ENCODE measurements around the gene GALNT6. TPM values are rescaled to one million over a fixed set of nuclear protein-coding genes. Genes with fewer than 3 reads are reported as not detected.
"Not testable (repeated sequence)": the region's sequence is repeated elsewhere in the genome, so short reads cannot be mapped to it uniquely, and the experiment has no call there.

Gene GALNT6
- total RNA-seq, 2 donors from 2014 or later = 7.0 to 12.6 TPM

DNA sequence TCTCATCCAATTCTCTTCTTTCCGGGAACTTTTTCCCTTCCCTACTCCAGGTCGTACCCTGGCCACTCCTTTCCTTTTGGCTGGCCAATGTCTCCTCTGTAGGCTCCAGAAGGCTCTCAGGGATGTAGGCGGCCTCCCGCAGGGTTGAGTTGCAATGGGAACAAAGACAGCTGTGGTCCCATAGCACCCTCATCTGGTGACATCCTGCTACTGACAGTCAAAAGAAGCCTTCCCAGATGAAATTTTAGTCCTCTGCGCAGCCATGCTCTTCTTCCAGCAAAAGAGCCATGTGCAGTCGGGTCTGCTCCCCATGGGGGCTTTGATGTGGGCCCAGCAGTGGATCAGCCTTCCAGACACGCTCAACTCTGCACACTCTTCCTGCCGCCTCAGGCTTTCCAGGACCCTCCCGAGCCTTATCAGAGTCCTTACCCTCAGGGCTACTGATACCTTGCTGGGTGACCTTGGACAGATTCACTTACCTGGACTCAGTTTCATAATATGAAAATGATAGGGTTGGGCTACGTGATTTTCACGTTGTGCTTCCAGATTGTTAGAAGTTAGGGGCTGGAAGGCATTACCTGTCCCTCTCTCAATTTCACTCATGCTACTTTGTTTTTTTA, 39.2 kb downstream of the GALNT6 start:
- H3K4me3 Mint-ChIP-seq = no peak overlapping the region
- peaks cover 4% of the 10 kb centered on the region for H3K4me1 Mint-ChIP-seq
- ATAC-seq = peak; percentile 79
- H3K36me3 Mint-ChIP-seq (ENCODE audit: low read depth) = no peaks in the 10 kb centered on the region
- peak in 1 of 3 donors; percentile 27 for DNase-seq
- peak overlapping the region; percentile 59 for H3K27ac Mint-ChIP-seq
- no peaks in the 10 kb centered on the region for H3K9me3 ChIP-seq (ENCODE audit: control insufficient read depth, low read length, poor library complexity, severe bottlenecking)
- no peaks in the 10 kb centered on the region for H3K27me3 Mint-ChIP-seq

DNA sequence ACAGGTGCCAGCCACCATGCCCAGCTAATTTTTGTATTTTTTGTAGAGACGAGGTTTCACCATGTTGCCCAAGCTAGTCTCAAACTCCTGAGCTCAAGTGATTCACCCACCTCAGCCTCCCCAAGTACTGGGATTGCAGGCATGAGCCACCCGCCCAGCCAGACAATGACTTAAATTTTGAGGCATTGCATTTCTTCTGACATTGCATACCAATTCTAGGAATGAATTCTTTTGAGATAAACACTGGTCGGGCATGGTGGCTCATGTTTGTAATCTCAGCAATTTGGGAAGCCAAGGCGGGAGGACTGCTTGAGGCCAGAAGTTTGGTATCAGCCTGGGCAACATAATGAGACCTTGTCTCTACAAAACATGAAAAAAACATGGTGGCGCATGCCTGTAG, 42.2 kb downstream of the GALNT6 start:
- Mint-ChIP-seq H3K4me3 (no peak overlapping the region), H3K36me3 (ENCODE audit: low read depth) (no peaks in the 10 kb centered on the region), H3K4me1 (peaks cover 6% of the 10 kb centered on the region), H3K27me3 (peaks cover 6% of the 10 kb centered on the region), H3K27ac (no peak overlapping the region)
- H3K9me3 ChIP-seq (ENCODE audit: control insufficient read depth, low read length, poor library complexity, severe bottlenecking) = no peaks in the 10 kb centered on the region
- ATAC-seq = no peak
- no peak for DNase-seq

DNA sequence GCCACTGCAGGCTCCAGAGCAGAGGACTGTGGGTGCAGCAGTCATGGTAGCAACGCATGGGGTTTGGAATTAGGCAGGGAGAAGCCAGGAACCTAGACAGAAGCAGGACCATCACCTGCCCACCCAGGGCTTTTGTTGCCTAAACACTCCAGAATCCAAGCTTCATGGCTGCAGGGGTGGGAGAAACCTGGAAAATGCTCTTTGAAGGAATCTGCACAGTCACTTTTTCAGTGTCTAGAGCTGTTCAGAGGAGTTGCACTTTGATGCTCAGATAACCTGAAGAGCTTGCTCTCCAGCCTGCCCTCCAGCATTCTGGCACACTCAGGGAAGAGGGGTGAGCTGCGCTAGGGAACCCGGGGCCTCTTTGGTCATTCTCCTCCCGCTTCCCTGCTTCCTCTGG, 43.1 kb downstream of the GALNT6 start:
- H3K4me3 Mint-ChIP-seq = no peak overlapping the region
- no peak for DNase-seq
- H3K27me3 Mint-ChIP-seq = peaks cover 6% of the 10 kb centered on the region
- H3K36me3 Mint-ChIP-seq (ENCODE audit: low read depth) = no peaks in the 10 kb centered on the region
- H3K9me3 ChIP-seq (ENCODE audit: control insufficient read depth, low read length, poor library complexity, severe bottlenecking) = no peaks in the 10 kb centered on the region
- H3K27ac Mint-ChIP-seq = no peak overlapping the region
- H3K4me1 Mint-ChIP-seq = peaks cover 6% of the 10 kb centered on the region
- ATAC-seq = no peak

DNA sequence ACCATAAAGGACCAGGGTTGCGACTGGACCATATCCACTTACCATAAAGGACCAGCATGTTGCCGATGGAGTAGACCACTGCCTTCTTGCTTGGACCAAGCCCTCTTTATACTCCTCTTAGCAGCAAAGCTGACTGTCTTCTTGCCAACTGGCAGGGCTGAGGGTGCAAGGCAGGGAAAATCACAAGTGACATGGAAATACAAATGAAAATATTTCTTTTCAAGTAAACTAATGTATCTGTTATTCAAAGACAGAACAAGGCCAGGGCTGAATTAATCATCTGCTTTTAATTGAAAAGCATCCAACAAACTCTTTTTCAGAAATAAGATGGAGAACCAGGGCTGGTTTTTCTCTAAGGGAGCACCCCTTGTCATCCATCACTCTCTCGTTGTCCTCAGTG, 44.6 kb downstream of the GALNT6 start, which contains the start of gene CELA1:
Gene CELA1, minus strand, starts transcription at position 99 of the 400 bp plus-strand sequence. Its CDS starts 41 bp downstream, at position 58.
- ATAC-seq (no peak), DNase-seq (no peak)
- H3K36me3 Mint-ChIP-seq (ENCODE audit: low read depth) = no peaks in the 10 kb centered on the region
- peaks cover 4% of the 10 kb centered on the region for H3K4me1 Mint-ChIP-seq
- peaks cover 6% of the 10 kb centered on the region for H3K27me3 Mint-ChIP-seq
- H3K4me3 Mint-ChIP-seq = no peak within 1 kb of the TSS
- H3K9me3 ChIP-seq (ENCODE audit: control insufficient read depth, low read length, poor library complexity, severe bottlenecking) = no peaks in the 10 kb centered on the region
- H3K27ac Mint-ChIP-seq = peak within 1 kb of the TSS; percentile 8

DNA sequence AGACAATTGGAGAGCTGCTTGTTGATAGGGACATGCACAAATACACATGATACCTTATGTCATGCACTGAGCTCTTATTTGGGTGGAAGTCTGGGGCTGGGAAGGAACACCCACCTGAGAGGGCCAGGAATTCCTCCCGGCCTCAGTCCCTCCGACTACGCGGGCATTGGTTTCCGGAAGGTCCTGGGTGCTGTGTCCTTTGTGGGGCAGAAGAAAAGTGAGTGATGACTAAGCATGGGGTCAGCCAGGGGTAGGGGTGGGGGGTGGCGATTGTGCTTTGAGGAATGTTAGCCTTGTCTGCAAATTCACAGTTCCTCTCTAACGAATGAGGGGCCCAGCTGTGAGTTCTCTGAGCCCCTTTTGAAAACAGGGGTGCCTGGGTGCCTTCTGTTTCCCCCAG, 45.5 kb downstream of the GALNT6 start:
- Mint-ChIP-seq H3K27me3 (peaks cover 6% of the 10 kb centered on the region), H3K4me1 (peaks cover 10% of the 10 kb centered on the region), H3K27ac (no peak overlapping the region), H3K36me3 (ENCODE audit: low read depth) (no peaks in the 10 kb centered on the region), H3K4me3 (no peak overlapping the region)
- DNase-seq = no peak
- no peak for ATAC-seq
- no peaks in the 10 kb centered on the region for H3K9me3 ChIP-seq (ENCODE audit: control insufficient read depth, low read length, poor library complexity, severe bottlenecking)

DNA sequence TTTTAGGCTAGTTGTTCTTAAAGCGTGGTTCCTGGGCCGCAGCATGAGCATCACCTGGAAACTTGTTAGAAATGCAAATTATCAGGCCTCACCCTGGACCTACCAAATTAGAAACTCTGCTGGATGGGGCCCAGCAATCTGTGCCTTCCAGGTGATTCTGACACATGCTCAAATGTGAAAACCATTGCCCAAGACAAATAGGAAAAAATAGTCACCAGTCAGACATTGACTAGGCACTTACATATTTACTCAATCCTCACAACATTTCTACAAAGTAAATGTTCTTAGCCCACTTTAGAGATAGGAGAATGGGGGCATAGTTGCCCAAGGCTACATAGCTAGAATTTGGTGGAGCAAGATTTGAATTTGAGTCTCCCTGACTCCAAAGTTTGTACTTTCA, 48.0 kb downstream of the GALNT6 start:
- Mint-ChIP-seq H3K4me1 (peaks cover 12% of the 10 kb centered on the region), H3K27me3 (peaks cover 6% of the 10 kb centered on the region), H3K4me3 (no peak overlapping the region), H3K36me3 (ENCODE audit: low read depth) (no peaks in the 10 kb centered on the region), H3K27ac (no peak overlapping the region)
- DNase-seq (no peak), ATAC-seq (no peak)
- no peaks in the 10 kb centered on the region for H3K9me3 ChIP-seq (ENCODE audit: control insufficient read depth, low read length, poor library complexity, severe bottlenecking)

DNA sequence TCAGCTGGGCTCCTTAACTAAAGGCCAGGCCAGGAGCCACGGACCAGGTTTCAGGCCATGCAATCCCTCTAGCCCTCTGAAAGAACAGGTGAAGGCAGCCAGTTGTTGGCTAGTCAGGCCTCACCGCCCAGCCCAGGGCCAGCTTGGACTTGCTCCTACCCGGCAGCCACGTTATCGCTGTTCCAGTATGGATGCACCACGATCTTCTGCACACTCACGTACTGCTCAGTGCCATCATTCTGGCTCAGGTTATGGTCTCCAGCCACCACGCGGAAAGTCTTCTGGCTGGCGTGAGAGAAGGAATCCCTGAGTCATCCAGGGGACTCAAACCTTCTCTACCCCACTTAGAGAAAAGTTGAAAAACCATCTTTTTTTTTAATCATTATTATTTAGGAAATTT, 48.8 kb downstream of the GALNT6 start:
- H3K27ac Mint-ChIP-seq = no peak overlapping the region
- ATAC-seq (no peak), DNase-seq (no peak)
- no peaks in the 10 kb centered on the region for H3K9me3 ChIP-seq (ENCODE audit: control insufficient read depth, low read length, poor library complexity, severe bottlenecking)
- peaks cover 6% of the 10 kb centered on the region for H3K27me3 Mint-ChIP-seq
- peaks cover 12% of the 10 kb centered on the region for H3K4me1 Mint-ChIP-seq
- no peaks in the 10 kb centered on the region for H3K36me3 Mint-ChIP-seq (ENCODE audit: low read depth)
- H3K4me3 Mint-ChIP-seq = no peak overlapping the region

DNA sequence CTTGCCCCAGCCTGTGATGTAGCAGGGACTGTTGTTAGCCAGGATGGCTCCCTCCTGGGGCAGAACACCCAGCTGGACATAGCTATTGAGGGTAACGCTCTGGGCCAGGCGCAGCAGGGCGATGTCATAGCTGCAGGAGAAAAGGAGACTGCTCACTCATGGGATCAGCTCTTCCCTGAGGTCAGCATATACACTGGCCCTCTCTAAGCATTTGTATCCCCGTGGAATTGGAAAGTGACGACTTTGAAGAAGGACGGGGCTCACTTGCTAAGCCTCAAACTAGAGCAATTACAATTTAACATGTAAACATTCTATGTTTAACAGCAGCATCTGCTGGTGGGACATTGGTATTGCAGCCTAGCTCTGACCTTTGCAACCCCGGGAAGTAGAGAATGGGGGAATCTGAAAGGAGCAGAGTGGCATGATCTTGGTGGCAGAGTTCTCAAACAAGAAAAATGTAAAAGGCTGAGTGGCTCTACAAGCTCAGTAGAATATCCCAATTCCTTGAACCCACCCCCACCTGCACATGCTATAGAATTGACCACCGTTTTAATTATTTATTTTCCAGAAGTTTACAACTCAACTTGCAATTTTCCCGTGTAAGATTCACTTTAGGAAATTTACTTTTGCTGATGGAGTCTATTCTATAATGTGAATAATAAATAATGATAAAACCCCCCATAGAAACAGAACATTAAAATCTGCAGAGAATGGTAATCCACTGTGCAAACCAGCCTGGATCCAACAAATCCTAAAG, 49.8 kb downstream of the GALNT6 start:
- Mint-ChIP-seq H3K4me3 (peak overlapping the region; percentile 73), H3K4me1 (peaks cover 13% of the 10 kb centered on the region)

DNA sequence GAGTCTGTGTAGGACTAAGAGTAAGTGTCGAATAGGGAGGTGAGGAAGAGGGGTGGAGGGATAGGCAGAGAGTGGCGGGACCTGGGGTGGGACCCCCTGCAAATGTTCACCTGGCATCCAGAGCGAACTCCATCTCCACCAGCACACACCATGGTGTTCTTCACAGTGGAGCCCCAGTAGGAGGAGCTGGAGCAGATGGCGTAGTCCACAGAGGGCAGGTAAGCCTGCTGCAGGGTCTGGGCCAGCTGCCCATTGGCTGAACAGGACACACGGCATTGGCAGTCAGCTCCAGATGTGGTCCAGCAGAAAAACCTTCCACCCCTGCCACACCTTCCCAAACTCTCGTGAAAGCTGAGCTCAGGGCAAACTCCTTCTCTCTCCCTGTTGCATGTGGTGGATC, 51.5 kb downstream of the GALNT6 start:
- no peaks in the 10 kb centered on the region for H3K9me3 ChIP-seq (ENCODE audit: control insufficient read depth, low read length, poor library complexity, severe bottlenecking)
- Mint-ChIP-seq H3K4me1 (peaks cover 12% of the 10 kb centered on the region), H3K27me3 (peaks cover 6% of the 10 kb centered on the region), H3K36me3 (ENCODE audit: low read depth) (no peaks in the 10 kb centered on the region), H3K27ac (no peak overlapping the region), H3K4me3 (no peak overlapping the region)
- no peak for ATAC-seq
- no peak for DNase-seq

More for the DNA sequence above, 49.8 kb downstream of the GALNT6 start:
- Mint-ChIP-seq H3K27me3 (peaks cover 11% of the 10 kb centered on the region), H3K36me3 (ENCODE audit: low read depth) (no peaks in the 10 kb centered on the region), H3K27ac (peak overlapping the region; percentile 83)
- peak; percentile 28 to 60 (median 41) for DNase-seq
- no peaks in the 10 kb centered on the region for H3K9me3 ChIP-seq (ENCODE audit: control insufficient read depth, low read length, poor library complexity, severe bottlenecking)
- peak; percentile 95 for ATAC-seq

DNA sequence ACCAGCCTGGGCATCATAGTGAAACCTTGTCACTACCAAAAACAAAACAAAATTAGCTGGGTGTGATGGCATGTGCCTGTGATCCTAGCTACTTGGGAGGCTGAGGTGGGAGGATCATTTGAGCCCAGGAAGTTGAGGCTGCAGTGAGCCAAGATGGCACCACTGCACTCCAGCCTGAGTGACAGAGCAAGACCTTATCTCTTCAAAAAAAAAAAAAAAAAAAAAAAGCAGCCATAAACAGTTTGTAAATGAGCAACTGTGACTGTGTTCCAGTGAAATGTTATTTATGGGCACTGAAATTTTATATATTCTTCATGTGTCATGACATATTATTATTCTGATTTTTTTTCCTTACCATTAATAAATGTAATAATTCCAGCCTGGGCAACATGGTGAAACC, 53.9 kb downstream of the GALNT6 start:
- peaks cover 19% of the 10 kb centered on the region for H3K4me1 Mint-ChIP-seq
- not testable (repeated sequence) for H3K27ac Mint-ChIP-seq; H3K4me3 Mint-ChIP-seq; H3K27me3 Mint-ChIP-seq; ATAC-seq; H3K36me3 Mint-ChIP-seq (ENCODE audit: low read depth); DNase-seq; H3K9me3 ChIP-seq (ENCODE audit: control insufficient read depth, low read length, poor library complexity, severe bottlenecking)

DNA sequence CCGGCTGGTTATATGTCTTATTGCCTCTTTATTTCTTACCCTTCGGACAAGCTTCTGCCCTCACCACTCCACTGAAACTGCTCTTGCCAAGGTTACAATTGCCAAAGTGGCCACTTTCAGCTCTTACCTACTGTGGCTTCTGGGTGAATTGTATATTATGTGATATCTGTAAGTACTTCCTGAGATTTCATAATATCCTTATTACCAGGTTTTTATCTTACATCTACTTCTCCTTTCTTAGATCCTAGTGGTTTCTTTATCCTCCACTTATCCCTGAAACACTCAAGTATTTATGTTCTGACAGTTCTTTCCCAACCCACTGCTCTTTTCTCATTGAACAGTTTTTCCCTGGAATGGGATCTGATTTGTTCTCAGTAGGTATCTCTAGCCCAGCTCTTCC, 55.3 kb downstream of the GALNT6 start:
- Mint-ChIP-seq H3K27ac (no peak overlapping the region), H3K27me3 (peaks cover 6% of the 10 kb centered on the region), H3K36me3 (ENCODE audit: low read depth) (no peaks in the 10 kb centered on the region), H3K4me1 (peaks cover 18% of the 10 kb centered on the region), H3K4me3 (no peak overlapping the region)
- DNase-seq (no peak), ATAC-seq (no peak)
- H3K9me3 ChIP-seq (ENCODE audit: control insufficient read depth, low read length, poor library complexity, severe bottlenecking) = no peaks in the 10 kb centered on the region

DNA sequence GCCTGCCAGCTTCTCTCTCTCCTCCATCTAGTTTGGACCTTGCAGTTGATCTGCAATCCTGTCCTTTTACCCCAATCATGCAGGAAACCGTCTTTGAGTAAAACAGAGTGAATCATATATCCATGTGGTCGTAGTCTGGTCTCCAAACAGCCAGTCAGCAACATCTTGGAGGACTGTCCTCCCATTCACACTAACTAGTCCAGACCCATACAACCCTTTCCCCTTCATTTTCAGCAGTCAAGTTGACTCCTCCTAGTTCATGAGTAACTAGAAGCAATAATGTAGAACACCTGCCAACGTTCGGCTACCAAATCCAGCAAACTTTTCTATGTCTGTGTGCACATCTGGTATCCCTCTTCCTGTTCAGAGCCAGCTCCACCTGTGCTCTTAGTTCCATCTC, 56.4 kb downstream of the GALNT6 start:
- ATAC-seq (no peak), DNase-seq (no peak)
- Mint-ChIP-seq H3K27me3 (peaks cover 6% of the 10 kb centered on the region), H3K36me3 (ENCODE audit: low read depth) (no peaks in the 10 kb centered on the region), H3K4me1 (peaks cover 25% of the 10 kb centered on the region), H3K27ac (no peak overlapping the region), H3K4me3 (no peak overlapping the region)
- H3K9me3 ChIP-seq (ENCODE audit: control insufficient read depth, low read length, poor library complexity, severe bottlenecking) = no peaks in the 10 kb centered on the region

DNA sequence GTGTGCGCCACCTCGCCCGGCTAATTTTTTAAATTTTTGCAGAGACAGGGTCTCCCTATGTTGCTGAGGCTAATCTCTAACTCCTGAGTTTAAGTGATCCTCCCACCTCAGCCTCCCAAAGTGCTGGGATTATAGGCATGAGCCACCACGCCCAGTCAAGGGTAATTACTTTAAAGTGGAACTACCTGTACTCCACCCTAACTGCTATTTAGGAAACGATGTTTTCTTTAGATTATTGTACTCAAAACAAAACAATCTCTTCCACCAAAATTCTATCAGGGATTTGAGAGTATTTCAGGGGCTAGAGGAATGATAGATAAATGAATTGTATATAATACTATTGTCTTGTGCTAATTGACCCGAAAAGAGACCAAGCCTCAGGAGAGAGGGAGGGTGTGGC, 57.7 kb downstream of the GALNT6 start:
- peak overlapping the region; percentile 21 for H3K27ac Mint-ChIP-seq
- no peak for DNase-seq

DNA sequence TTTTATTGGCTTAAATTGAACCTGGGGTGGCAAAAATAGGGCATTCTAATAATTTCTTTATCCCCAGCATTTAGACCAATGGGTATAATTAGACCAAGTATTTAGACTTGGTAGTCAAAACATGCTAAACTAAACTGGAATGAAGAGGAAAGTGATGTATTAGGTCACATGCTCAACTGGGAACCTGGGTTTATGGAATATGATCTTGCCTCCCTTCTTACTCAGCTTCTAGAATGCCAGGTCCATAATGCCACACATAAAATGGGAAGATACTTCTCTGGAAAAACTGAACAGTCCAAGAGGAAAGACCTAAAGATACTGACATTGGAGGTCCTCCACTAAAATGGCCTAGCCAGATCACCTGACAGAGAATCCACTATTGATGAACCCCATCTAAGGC, 61.0 kb downstream of the GALNT6 start:
- no peaks in the 10 kb centered on the region for H3K9me3 ChIP-seq (ENCODE audit: control insufficient read depth, low read length, poor library complexity, severe bottlenecking)
- Mint-ChIP-seq H3K4me1 (peaks cover 53% of the 10 kb centered on the region), H3K4me3 (peak overlapping the region; percentile 82), H3K27ac (peak overlapping the region; percentile 98), H3K27me3 (no peaks in the 10 kb centered on the region), H3K36me3 (ENCODE audit: low read depth) (no peaks in the 10 kb centered on the region)
- ATAC-seq = no peak
- no peak for DNase-seq

More for the DNA sequence above, 57.7 kb downstream of the GALNT6 start:
- Mint-ChIP-seq H3K36me3 (ENCODE audit: low read depth) (no peaks in the 10 kb centered on the region), H3K27me3 (peaks cover 6% of the 10 kb centered on the region), H3K4me3 (no peak overlapping the region), H3K4me1 (peaks cover 34% of the 10 kb centered on the region)
- no peak for ATAC-seq
- no peaks in the 10 kb centered on the region for H3K9me3 ChIP-seq (ENCODE audit: control insufficient read depth, low read length, poor library complexity, severe bottlenecking)
